Activated CD4-positive, alpha-beta T cell treated with anti-CD3 and anti-CD28 coated beads, Interleukin-2, amount 50 U/mL, for 4 hours (primary cell): ENCODE results near the gene TCF7L2.
A peak's percentile ranks its signal among the peaks of the same experiment; 100 is the strongest.

Experiments used
- DNase-seq, 2 experiments: peaks; one replicate each; pipeline ENCODE4 v3.0.0-alpha.2; 2020

Gene TCF7L2

DNA sequence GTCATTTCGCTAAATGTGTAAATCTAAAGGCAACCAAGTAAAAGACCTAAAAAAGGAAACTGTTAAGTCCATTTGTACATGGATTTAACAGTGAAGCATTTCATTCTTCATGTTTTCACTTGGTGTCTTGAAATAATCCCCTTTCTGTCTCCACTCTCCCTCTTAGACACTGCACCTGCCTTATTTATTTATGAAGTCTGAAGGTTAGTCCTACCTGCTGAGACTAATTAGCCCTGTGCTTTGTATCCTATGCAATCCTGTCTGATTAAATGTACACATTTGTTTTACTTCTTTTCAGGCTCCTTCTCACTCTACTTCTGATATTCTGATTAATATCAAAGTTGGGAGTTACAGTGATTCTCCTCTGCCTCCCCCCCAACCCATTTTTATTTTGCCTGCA is 1.9 kb upstream of the TCF7L2 start:
- no peak for DNase-seq

DNA sequence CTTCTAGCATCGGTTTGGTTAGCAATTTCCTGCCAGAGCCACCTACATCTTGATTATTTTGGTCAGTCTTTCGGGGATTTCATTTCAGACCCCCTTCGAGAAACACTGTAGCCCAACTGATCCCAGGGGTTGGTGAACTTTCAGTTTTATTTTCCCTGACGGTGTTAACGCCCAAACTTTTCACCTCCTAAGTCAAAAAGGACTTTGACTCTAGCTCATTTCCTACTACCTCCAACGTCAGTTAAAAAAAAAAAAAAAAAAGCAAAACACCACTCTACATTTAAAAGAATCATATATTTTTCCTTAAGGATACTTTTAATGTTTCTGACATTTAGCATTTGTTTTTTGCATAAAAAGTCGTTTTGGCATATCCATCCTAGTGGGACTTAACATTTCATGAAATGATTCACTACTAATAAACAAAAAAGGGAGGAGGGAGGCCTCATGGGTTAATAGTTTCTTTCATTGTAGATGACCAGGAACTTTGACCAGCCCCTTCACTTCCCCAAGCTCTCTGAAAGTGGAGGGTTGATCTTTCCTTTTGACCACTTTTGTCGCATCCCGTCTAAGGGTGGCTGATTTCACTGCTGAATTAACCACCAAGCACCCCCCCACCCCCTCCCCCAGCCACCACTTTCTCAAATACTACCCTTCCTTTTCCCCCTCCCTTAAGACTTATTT is 764 bp upstream of the TCF7L2 start:
- no peak for DNase-seq

- DNase-seq, result no peak
Measured at GRCh38 chr10:112950714-112951358, 789 bp downstream of the TCF7L2 start.

DNA sequence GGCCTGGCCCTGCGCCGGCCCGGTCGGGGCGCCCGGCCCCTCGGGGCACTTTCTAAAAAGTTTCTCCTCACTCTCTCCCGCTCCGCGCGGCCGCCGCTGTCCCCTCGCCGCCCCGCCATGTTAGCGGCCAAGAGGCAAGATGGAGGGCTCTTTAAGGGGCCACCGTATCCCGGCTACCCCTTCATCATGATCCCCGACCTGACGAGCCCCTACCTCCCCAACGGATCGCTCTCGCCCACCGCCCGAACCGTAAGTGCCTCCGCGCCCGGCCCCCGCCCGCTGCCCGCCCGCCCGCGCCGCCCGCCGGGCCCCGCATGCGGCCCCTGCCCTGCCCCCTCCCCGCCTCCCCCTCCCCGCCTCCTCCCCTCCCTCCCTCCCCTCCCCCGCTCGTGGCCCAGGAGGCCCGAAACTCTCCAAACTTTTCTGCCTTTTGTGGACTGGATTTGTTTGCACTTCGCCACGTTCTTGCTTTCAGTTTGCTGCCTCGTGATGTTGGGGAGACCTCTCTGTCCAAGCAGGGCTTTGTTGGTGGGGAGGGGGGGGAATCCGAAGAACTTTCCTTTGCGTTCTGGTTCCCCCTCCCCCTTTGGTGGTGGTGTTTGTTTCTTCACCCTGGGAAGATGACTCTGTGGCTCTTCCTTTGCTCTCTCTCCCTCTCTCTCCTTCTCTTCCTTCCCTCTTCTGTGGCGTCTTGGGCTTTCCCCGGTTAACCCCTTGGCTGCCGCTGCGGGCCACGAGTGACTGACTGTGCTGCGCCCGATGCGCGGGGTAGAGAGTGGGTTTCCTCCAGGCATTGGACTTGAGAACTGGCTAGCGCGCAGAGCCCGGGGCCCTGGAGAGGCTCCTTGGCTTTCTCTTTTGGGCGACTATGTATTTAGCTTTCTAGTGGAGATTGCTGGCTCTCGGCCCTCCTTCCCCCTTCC is 1.6 kb downstream of the TCF7L2 start:
- DNase-seq, result peak; percentile 31 to 35

DNA sequence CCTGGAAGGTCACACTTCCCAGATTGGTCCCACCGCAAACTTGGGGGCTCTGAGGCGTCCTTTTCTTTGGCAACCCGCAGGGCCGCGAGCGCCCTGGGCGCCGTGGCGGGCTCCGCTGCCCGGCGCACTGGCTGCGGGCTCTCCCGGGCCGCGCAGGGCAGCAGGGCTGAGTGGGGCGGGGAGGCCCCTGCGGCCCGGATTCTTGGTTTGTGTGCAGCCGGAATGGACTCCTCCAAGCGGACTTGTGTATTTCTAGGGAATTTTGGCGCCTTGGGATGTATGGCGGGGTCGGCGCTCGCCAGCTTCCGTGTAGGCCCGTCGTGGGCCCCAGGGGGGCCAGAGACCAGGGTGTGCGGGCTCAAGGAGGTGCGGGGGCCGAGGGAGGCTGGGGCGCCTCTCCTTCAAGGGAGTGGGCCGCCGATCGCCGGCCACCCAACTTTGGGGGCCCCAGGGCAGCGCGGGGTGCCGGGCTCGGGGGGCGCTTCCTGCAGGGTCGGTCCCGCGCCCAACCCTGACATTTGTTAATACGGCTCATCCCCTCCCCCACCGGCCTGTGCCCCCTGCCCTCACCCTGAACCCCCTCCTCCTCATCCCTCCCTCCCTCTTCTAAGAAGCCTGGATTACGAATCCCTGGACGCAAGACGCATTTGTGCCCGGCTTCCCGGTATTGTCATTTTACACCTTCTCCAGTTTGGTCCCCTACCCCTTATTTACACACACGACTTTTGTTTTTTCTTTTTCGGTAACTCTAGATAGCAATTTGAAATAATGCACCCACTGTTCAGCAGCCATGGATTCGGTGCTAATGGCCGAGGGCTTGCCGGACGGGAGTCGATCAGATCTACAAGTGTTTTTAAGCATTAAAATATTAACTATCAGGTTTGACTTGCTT is 2.5 kb downstream of the TCF7L2 start:
- no peak for DNase-seq

- no peak for DNase-seq
Measured at GRCh38 chr10:112953174-112954159, 3.4 kb downstream of the TCF7L2 start.

DNA sequence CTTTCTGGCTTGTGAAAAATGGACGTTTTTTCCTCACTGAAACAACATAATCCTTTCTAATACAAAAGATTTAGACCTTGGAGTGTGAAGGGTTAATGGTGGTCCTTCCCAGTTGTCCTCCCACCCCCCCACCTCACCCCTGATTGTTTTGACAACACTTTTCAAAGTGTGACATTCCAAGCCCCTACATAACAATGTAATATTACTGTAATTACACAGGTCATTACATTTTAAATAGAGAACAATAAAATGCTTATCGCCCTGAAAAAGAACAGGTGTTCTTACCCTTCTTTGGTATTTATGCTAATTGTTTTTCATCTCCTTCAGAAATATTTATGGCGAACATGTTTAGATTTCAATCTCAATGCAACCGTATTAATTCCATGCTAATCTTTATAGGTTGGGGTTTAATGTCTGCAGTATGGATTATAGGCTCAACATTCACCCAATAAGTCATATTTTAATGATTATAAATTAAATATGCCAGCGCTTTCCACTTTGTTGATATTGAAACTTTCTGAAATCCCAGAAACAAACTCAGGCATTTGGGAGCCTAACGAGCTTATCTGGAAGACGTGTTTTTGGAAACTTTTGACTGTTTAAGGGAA is 5.0 kb downstream of the TCF7L2 start:
- no peak for DNase-seq

GRCh38 chr10:112955582-112956421 is 5.8 kb downstream of the TCF7L2 start:
- DNase-seq, result no peak

DNA sequence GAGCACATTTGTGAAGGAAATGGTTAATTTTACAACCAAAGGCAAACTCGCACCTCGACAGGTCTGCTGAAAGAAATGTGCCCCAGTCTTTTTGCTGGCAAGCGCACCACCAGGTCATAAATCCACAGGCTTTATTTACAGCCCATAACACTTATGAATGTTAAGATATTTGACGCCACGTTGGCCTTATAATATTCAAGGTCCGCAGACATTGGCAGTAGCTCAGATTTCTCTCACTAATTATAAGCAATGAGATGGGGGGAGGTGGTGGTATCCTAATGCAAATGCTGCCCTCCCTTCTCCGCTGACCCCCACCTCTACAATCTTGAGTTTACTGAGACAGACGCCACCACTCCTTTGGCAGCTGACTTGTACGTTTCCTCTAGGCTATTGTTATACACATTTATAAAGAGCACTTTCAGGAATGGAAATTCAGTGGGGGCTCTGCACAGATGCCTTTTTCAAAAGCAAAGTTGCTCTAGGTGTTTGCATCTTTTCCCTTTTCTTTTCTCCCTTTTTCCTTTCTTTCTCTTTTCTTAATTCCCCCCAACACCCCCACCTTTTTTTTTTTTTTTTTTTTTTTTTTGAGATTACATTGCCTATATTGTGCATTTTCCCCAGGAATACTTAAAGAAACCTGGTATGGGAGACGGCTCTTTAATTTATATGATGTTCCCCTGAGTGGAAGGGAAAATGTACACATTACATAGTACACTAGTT is 6.7 kb downstream of the TCF7L2 start:
- DNase-seq, result no peak

- DNase-seq, result no peak
Measured at GRCh38 chr10:112957640-112958092, 7.6 kb downstream of the TCF7L2 start.

- DNase-seq, result no peak
Measured at GRCh38 chr10:112958275-112958995, 8.4 kb downstream of the TCF7L2 start.

- no peak for DNase-seq
Measured at GRCh38 chr10:112959207-112959838, 9.3 kb downstream of the TCF7L2 start.

DNA sequence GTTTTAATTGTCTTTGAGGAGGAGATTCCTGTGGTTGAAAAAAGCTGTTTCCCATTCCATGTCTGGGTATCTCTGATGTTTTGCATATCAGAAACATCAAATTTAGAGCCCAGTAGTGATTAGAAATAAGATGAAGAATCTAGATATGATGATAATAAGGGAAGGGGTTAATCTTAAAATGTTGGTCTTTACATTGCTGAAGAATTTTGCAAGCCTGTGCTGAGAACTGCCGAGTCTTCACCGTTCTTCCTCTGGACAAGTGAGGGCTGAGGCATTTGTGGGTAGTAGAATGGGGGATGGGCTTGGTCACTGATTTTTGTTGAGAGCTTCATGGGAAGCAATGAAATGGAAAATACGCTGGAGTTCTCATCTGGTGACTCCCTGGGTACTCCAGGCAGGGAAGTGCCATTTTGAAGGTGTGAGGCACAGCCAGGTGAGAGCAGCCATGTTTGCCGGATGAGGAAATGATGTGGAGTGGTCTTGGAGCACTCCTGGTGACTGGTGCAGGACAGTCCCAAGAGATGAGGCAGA is 10.2 kb downstream of the TCF7L2 start:
- no peak for DNase-seq

DNA sequence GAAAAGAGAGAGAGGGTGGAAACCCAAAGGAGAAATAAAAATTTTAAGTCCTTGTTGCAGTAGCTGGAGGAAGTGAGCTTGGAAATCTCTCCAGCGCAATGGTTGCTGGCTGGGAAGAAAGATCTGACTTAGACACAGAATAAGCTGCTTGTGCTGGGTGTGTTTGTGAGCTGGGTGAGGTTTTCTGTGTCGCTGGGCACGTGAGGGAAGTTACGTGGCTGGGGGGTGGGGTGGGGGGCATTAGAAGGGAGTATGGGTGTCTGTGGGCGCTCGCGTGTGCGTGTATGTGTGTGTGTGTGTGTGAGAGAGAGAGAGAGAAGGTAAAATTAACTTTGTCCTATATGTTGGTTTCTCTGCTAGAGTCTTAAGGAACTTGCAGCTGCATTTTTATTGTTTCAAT is 11.6 kb downstream of the TCF7L2 start:
- no peak for DNase-seq

DNA sequence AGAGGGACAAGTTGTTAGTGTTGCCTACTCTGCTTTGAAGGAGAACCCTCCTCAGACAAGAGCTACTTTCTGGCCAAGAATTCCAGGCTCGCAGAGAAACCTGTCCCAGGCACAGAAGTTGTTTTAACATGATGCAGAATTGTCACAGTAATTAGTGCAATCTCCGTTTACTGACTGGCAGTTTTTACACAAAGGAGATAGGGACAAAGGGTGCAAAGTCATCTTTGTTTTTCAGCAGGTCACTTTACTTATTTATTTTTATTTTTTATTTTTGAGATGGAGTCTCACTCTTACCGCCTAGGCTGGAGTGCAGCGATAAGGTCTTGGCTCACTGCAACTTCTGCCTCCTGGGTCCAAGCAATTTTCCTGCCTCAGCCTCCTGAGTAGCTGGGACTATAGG is 12.3 kb downstream of the TCF7L2 start:
- no peak for DNase-seq

GRCh38 chr10:112963835-112964234 is 13.8 kb downstream of the TCF7L2 start:
- no peak for DNase-seq

GRCh38 chr10:112964482-112964881 is 14.4 kb downstream of the TCF7L2 start:
- DNase-seq, result no peak
